NCI-H526 treated with DMSO at 0.1 percent for 48 hours (cell line): ENCODE measurements around the gene PXK.
"Not testable (repeated sequence)": the region's sequence is repeated elsewhere in the genome, so short reads cannot be mapped to it uniquely, and the experiment has no call there.

Experiments
- DNase-seq: peaks from one replicate; lab custom pipeline; 2025; lab: John Stamatoyannopoulos, UW

PXK gene

GRCh38 chr3:58332575-58333188 lies at the start of gene PXK:
TSS of gene PXK (plus strand) at chr3:58332892. CDS start at chr3:58332989, 97 bp downstream.
- DNase-seq: peak; percentile 33

DNA sequence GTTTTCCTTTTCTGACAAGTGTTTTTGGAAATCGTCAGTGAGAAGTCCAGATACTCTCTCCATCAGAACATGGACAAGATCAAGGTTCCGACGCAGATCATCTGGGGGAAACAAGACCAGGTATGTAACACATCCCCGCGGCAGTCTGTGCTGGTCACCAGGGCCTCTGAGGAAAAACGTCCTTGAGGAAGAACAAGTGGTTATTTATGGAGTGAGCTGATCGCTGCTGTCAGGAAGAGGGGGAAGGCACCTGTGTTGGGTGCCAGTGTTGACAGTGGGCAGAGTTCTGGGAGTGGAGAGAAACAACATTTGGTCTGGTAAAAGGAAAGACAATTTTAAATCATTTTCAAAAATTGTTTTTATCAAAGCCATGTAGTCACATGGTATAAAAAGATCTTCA lies 47.4 kb upstream of the PXK start:
- no peak for DNase-seq

DNA sequence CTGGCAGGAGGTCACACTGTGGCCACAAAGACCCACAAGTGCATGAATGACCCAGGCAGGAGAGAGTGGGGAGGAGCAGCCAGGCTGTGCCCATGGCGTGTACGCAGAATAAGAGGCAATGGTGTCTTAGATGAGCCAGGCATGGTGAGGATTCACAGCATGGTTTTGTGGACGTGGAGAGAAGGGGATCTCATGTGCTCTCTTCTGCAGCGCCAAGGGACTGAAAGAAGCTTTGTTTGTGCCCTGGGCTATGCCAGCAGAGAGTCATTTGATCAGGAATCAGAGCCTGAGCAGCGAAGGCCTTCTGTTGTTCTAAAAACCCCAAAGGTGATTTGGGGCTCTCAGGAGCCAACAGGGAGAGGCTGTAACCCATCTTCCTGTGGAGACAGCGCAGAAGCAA lies 45.3 kb upstream of the PXK start:
- DNase-seq: no peak

- DNase-seq: no peak
Measured at GRCh38 chr3:58288011-58288728, 44.5 kb upstream of the PXK start.

DNA sequence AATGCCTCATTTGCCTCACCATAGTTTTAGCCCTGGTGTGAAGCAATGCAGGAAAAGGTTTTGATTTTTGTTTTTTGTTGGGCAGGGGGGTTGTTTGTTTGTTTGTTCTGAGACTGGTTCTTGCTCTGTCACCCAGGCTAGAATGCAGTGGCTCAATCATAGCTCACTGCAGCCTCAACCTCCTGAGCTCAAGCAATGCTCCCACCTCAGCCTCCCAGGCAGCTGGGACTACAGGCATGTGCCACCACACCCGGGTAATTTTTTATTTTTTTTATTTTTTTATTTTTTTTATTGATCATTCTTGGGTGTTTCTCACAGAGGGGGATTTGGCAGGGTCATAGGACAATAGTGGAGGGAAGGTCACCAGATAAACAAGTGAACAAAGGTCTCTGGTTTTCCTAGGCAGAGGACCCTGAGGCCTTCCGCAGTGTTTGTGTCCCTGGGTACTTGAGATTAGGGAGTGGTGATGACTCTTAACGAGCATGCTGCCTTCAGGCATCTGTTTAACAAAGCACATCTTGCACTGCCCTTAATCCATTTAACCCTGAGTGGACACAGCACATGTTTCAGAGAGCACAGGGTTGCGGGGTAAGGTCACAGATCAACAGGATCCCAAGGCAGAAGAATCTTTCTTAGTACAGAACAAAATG lies 43.6 kb upstream of the PXK start:
- DNase-seq: not testable (repeated sequence)

DNA sequence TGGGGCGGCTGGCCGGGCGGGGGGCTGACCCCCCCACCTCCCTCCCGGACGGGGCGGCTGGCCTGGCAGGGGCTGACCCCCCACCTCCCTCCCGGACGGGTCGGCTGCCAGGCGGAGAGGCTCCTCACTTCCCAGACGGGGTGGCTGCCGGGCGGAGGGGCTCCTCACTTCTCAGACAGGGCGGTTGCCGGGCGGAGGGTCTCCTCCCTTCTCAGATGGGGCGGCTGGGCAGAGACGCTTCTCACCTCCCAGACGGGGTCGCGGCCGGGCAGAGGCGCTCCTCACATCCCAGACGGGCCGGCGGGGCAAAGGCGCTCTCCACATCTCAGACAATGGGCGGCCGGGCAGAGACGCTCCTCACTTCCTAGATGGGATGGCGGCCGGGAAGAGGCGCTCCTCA lies 42.2 kb upstream of the PXK start:
- DNase-seq: not testable (repeated sequence)

- DNase-seq: no peak
Measured at GRCh38 chr3:58291671-58292338, 40.9 kb upstream of the PXK start.

DNA sequence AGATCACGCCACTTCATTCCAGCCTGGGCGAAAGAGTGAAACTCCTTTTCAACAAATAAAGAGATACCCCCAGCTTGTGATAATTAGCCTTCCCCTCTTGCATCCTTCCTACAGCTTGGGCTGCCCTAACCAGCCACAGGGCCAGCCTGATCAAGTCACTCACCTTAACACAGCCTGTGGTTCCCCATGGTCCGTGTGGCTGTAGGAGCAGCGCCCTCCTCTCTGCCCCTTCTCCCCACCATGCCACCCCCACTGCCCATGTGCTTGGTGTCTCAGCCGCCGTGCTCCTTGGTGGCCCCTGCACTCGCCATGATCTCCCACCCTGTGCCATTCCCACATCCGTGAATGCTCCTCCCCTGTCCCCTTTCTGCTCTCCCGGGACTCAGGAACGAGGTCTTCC lies 39.8 kb upstream of the PXK start:
- DNase-seq: no peak

- no peak for DNase-seq
Measured at GRCh38 chr3:58293516-58293915, 39.2 kb upstream of the PXK start.

DNA sequence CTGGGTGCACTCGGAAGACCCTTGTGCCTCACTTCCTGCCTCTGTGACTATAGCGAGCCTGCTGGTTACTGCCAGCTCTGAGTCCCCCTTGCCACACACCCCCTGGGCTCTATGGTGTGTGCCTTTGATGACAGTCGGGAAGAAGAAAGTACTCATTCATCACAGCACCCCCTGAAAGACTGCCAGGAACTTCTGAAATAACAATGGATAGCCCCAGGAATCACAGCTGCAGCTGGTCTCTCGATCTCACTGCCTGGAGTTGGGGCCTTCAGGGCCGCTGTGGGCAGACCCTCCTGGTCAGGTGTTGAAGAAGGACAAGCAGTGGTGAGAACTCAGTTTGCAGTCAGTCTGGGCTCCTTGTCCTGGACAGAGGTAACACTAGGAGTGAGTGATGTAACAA lies 36.4 kb upstream of the PXK start:
- no peak for DNase-seq

DNA sequence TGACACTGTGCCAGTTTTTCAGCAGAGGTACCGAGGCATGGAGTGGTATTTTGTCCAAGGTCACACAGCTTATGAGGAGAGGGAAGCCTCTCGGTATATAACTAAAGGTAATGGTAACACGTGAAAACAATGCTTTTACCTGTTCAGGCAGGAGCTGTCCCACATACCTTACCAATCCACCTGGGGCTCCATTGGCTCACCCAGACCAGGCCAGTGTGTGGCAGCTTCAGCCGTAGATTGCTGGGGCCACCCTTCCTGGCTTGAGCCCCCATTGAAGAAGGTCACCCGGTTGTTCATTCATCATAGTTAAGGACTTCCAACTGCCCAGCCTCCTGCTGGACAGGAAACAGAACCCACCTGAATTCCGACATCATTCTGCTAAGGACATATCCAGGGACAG lies 35.8 kb upstream of the PXK start:
- no peak for DNase-seq

- DNase-seq: no peak
Measured at GRCh38 chr3:58298190-58298589, 34.5 kb upstream of the PXK start.

GRCh38 chr3:58299075-58299474 lies 33.6 kb upstream of the PXK start:
- no peak for DNase-seq

GRCh38 chr3:58299839-58300516 lies 32.7 kb upstream of the PXK start:
- no peak for DNase-seq

DNA sequence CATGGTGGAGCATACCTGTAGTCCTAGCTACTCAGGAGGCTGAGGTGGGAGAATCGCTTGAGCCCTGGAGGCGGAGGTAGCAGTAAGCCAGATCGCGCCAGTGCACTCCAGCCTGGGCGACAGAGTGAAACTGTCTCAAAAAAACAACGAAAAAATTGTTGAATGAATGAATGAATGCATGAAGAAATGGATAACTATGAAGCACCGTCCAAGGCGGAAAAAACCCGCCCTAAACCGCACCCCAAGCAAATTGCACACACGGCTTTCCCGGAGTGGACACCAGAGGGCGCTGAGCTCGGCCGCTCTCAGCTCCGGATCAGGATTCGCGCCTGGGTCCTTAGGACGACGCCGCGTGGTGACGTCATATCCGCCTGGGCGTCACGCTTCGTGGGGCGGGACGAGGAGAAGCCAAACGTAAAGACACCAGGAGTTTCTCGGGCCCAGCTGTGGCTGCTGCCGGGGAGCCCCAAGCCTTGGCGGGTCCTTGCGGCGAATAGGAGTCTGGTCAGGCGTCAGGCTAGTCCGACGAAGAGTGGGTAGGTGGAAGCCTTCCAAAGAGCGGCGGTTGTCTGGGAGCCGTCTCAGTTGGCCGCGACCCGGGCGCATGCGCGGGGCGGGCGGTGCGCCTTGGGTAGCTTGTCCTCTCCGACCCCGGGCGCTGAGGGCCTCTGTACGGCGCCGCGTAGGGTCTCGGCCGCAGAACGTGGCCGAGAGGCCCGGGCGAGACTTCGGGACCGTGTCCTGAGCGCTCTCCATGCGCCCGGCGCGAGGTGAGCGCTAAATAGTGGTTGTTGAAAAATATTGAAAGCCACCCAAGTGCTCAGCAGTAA lies 26.6 kb upstream of the PXK start, which contains the start of the genes HTD2 and RPP14:
Gene HTD2, plus strand, starts transcription at position 639 of the 830 bp plus-strand sequence. CDS start 11,094 bp downstream, outside the sequence.
Gene RPP14, plus strand, starts transcription at position 364 of the 830 bp plus-strand sequence. CDS start 4,085 bp downstream, outside the sequence.
- peak; percentile 83 for DNase-seq

DNA sequence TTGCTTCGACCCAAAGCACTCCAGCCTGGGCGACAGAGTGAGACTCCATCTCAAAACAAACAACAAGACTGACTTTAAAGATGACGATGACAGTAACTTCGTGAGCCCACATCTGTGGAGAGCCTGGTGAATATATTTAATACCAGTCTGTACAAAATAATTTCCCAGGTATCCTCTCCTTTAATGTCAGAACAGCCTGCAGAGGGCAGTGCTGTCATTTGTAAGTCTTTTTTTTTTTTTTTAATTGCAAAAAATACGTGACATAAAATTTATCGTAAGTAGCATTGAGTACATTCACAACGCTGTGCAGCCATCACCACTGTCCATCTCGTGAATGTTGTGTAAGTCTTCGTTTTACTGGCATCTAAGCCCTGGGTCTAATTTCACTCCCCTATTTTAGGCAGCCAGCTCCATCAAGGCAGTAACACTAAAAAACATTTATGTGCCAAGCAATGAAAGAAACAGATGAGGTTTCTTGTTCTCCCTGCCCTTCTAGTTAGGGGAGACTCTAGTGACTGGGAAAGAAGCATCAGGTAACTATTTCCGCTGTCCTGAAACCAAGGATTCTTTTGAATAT lies 25.0 kb upstream of the PXK start:
- DNase-seq: no peak

DNA sequence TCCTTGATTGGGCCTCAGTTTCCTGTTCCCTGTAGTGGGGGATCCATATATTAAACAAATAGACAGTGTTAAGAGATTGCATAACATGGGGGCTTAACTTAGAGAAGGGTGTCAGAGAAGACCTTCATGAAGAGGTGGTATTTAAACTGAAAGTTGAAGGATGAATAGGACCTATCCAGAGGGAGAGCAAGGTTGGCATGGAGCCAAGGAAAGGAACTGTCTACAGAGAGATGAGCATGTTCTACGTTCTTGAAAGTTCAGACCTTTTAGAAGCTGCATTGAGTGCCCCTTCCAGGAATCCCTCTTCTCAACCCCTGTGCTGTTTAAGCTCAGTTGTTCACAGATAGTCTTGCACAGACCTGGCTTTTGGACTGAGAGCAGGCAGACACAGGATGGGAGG lies 24.0 kb upstream of the PXK start:
- no peak for DNase-seq

DNA sequence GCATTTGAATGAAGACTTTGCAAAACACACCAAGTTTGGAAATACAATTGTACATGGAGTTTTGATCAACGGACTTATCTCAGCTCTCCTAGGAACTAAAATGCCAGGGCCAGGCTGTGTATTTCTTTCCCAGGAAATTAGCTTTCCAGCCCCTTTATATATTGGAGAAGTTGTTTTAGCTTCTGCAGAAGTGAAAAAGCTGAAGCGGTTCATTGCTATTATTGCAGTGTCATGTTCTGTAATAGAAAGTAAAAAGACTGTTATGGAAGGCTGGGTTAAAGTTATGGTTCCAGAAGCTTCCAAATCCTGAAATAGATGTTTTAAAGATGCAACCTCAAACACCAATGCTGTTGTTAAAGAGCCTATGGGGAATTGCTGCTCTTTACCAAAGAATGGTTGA lies 14.9 kb upstream of the PXK start:
- DNase-seq: no peak

DNA sequence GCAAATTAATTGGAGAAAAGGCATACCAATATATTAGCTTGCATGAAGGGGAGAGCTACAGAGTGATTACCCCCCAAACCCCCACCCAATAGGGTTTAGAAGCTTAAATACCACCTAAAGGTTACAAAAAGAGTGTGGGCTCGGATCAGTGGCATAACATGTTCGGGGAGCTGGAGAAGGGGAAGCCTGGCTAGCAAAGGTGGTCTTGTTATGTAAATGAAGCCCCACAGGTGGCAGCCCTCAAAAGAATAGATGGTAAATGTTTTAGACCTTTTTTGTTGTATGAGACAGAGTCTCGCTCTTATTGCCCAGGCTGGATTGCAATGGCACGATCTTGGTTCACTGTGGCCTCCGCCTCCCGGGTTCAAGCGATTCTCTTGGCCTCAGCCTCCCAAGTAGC lies 10.9 kb upstream of the PXK start:
- no peak for DNase-seq

DNA sequence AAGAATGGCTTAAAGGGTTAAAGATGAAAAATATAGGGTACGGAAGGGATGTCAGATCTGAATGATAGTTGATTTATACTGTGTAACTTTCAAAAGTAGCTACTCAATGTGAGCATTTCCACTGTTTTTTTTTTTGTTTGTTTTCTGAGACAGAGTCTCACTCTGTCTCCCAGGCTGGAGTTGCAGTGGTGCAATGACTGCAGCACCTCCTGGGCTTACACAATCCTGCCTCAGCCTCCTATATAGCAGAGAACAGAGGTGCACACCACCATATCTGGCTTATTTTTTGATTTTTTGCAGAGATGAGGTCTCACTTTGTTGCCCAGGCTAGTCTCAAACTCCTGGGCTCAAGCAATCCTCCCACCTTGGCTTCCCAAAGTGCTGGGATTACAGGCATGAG lies 9.9 kb upstream of the PXK start:
- no peak for DNase-seq
